GM10266 (cell line): Measurements from ENCODE around the gene UGT1A4.

ENCODE experiments used
- DNase-seq: peaks from one replicate; pipeline ENCODE4 v3.0.0; 2012; ENCODE audit errors: extremely low spot score
- CTCF ChIP-seq: IDR thresholded peaks from 2 replicates; pipeline ENCODE4 v1.5.1; 2012; ENCODE audit warnings: mild to moderate bottlenecking, low read depth; ENCODE audit not compliant: control insufficient read depth, insufficient read depth; ENCODE audit errors: missing control alignments

The UGT1A4 gene

GRCh38 chr2:233679196-233679595 is 39.3 kb upstream of the UGT1A4 start:
- no peak for DNase-seq
- TF ChIP-seq CTCF: no peak

- no peak for TF ChIP-seq CTCF
- no peak for DNase-seq
Observed at GRCh38 chr2:233680361-233681045, 38.0 kb upstream of the UGT1A4 start.

GRCh38 chr2:233681521-233682099 is 36.9 kb upstream of the UGT1A4 start, which contains the start of gene UGT1A7:
Gene UGT1A7, plus strand, starts transcription at chr2:233681901. Its CDS starts 37 bp downstream, at chr2:233681938.
- DNase-seq: no peak
- no peak for TF ChIP-seq CTCF

- no peak for DNase-seq
- TF ChIP-seq CTCF: no peak
Observed at GRCh38 chr2:233684640-233685039, 33.9 kb upstream of the UGT1A4 start.

- no peak for DNase-seq
- TF ChIP-seq CTCF: no peak
Observed at GRCh38 chr2:233686928-233687327, 31.6 kb upstream of the UGT1A4 start.

- no peak for DNase-seq
- no peak for TF ChIP-seq CTCF
Observed at GRCh38 chr2:233688341-233688740, 30.2 kb upstream of the UGT1A4 start.

- TF ChIP-seq CTCF: no peak
- no peak for DNase-seq
Observed at GRCh38 chr2:233689031-233689430, 29.5 kb upstream of the UGT1A4 start.
